ENCODE data around the gene BRWD1. TPM values are rescaled to one million over a fixed set of nuclear protein-coding genes. Genes with fewer than 3 reads are reported as not detected.

The BRWD1 gene
- total and polyA plus RNA-seq, 7 donors, result 8.3 to 92.5 (median 53.5) TPM

- no peak for TF ChIP-seq EP300 (IDR thresholded peaks at IDR 0.05)
- TF ChIP-seq CTCF (IDR thresholded peaks at IDR 0.05), result no peak
- TF ChIP-seq POLR2A (IDR thresholded peaks at IDR 0.05), result no peak
- no peak for TF ChIP-seq POLR2AphosphoS5 (IDR thresholded peaks at IDR 0.05)
- no peaks in the 10 kb centered on the region for H3K27me3 ChIP-seq
- peak overlapping the region; percentile 73 to 97 (median 82) for H3K4me3 ChIP-seq
- H3K9me3 ChIP-seq, result no peaks in the 10 kb centered on the region
- peak; percentile 70 for DNase-seq
- peaks cover 0 to 20% (median 1%) of the 10 kb centered on the region in 4 donors for H3K36me3 ChIP-seq
- peaks cover 0 to 31% (median 22%) of the 10 kb centered on the region in 4 donors for H3K4me1 ChIP-seq
- intact Hi-C loops (cut with DNase I), result loop anchor here (1.0 to 5.0 kb wide), 3 partner anchors 35 to 132 kb away; partner anchors contain the start of genes LCA5L and PSMG1
- WGBS, 2 donors, result 1% methylated on average over 71 of the region's 71 CpGs
- H3K27ac ChIP-seq, result peak overlapping the region; percentile 96 to 99 (median 96)
These were observed 326 bp downstream of the BRWD1 start for GRCh38 chr21:39313042-39313570.

- WGBS, 2 donors, result 1 to 2% methylated on average over 64 to 65 of the region's 65 CpGs
- intact Hi-C loops (cut with DNase I), result loop anchor here (1.0 to 5.0 kb wide), 3 partner anchors 36 to 132 kb away; partner anchors contain the start of genes LCA5L and PSMG1
- Histone ChIP-seq H3K36me3 (peaks cover 0 to 27% (median 1%) of the 10 kb centered on the region in 4 donors), H3K4me1 (peaks cover 0 to 35% (median 22%) of the 10 kb centered on the region in 4 donors), H3K9me3 (no peaks in the 10 kb centered on the region), H3K4me3 (peak overlapping the region; percentile 73 to 97 (median 82)), H3K27me3 (no peaks in the 10 kb centered on the region), H3K27ac (peak overlapping the region; percentile 96 to 99 (median 96))
- TF ChIP-seq CTCF (IDR thresholded peaks at IDR 0.05) (no peak), POLR2AphosphoS5 (IDR thresholded peaks at IDR 0.05) (peak in 2 of 4 donors; percentile 39 to 40), EP300 (IDR thresholded peaks at IDR 0.05) (no peak)
- DNase-seq, result peak; percentile 96
These were observed 1.1 kb downstream of the BRWD1 start for GRCh38 chr21:39312112-39313041.

GRCh38 chr21:39311164-39311563 is 2.3 kb downstream of the BRWD1 start:
- peaks cover 0 to 35% (median 22%) of the 10 kb centered on the region in 4 donors for H3K4me1 ChIP-seq
- no peaks in the 10 kb centered on the region for H3K27me3 ChIP-seq
- no peak overlapping the region for H3K4me3 ChIP-seq
- intact Hi-C loops (cut with DNase I), result loop anchor here (5.0 kb wide), 1 partner anchor 129 kb away; the partner anchor contains the start of gene PSMG1
- H3K36me3 ChIP-seq, result peaks cover 0 to 27% (median 1%) of the 10 kb centered on the region in 4 donors
- H3K9me3 ChIP-seq, result no peaks in the 10 kb centered on the region
- no peak for DNase-seq
- H3K27ac ChIP-seq, result peak overlapping the region in 1 of 4 donors; percentile 96
- 84 to 95% methylated on average over 7 of the region's 7 CpGs for WGBS, 2 donors
- TF ChIP-seq EP300 (IDR thresholded peaks at IDR 0.05) (no peak), POLR2A (IDR thresholded peaks at IDR 0.05) (no peak), POLR2AphosphoS5 (IDR thresholded peaks at IDR 0.05) (no peak), CTCF (IDR thresholded peaks at IDR 0.05) (no peak)

GRCh38 chr21:39307466-39307865 is 6.0 kb downstream of the BRWD1 start:
- 22 to 65% methylated on average over 1 of the region's 1 CpG for WGBS, 2 donors
- Histone ChIP-seq H3K4me3 (no peak overlapping the region), H3K27me3 (no peaks in the 10 kb centered on the region), H3K4me1 (peaks cover 0 to 28% (median 14%) of the 10 kb centered on the region in 4 donors), H3K9me3 (no peaks in the 10 kb centered on the region), H3K27ac (peak overlapping the region in 1 of 4 donors; percentile 2), H3K36me3 (peaks cover 4 to 44% (median 6%) of the 10 kb centered on the region in 4 donors)
- TF ChIP-seq POLR2AphosphoS5 (IDR thresholded peaks at IDR 0.05) (no peak), POLR2A (IDR thresholded peaks at IDR 0.05) (no peak), CTCF (IDR thresholded peaks at IDR 0.05) (no peak), EP300 (IDR thresholded peaks at IDR 0.05) (no peak)
- intact Hi-C loops (cut with DNase I), result no loop called here
- no peak for DNase-seq

All from sigmoid colon (tissue), 7 donors.